GM19324 (cell line): ENCODE results near the gene SOCS1.

Source experiments
- ATAC-seq: cut with Tn5 transposase; IDR thresholded peaks from one replicate; pipeline ENCODE4 v1.9.1; 2021; ENCODE audit warnings: mild to moderate bottlenecking, moderate library complexity; ENCODE audit not compliant: unreplicated experiment, low FRiP score

SOCS1 gene

GRCh38 chr16:11249233-11250061 is 6.6 kb downstream of the SOCS1 start:
- no peak for ATAC-seq

DNA sequence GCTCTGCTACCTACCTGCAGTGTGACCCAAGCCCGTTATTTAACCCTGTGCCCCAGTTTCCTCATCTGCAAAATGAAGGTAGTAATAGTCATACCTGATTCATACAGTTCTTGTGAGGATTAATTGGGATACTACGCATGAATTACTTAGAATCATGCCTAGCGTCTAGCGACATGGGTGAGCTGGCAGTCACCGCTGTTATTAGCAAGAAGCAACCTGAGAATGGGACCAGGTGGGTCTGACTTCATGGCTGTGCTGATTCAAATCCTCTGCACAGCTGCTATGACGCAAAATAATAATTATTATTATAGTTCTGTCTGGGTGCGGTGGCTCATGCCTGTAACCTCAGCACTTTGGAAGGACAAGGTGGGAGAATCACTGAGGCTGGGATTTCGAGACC is 7.9 kb downstream of the SOCS1 start:
- ATAC-seq, result no peak

DNA sequence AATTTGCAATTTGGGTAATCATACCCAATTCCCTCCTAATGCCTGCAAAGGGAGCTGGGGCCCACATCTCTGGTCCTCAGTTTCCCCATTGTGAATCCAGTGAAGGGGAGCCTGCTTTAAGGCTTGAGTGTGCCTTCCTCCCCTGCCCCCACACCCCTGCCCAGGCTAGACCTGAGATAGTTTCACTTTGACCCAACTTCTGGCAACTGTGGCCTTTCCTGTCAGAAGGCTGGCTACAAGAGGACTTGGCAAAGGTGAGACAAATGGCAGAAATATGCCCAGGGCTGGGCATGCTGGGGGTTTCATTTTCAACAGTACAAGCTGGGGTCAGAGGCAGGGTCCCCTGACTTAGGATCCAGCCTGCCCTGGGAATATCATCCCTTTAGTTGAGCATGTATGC is 10.0 kb downstream of the SOCS1 start:
- ATAC-seq, result no peak

GRCh38 chr16:11245222-11245737 is 10.7 kb downstream of the SOCS1 start:
- no peak for ATAC-seq

DNA sequence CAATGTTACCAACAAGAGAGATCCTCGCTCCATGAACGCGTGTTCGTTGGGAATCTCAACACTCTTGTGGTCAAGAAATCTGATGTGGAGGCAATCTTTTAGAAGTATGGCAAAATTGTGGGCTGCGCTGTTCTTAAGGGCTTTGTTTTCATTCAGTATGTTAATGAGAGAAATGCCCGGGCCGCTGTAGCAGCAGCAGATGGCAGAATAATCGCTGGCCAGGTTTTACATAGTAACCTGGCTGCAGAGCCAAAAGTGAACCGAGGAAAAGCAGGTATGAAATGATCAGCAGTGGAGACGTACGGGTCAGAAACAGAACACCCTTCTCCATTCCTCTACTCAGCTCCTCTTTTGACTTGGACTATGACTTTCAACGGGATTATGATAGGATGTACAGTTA is 13.3 kb downstream of the SOCS1 start:
- ATAC-seq, result no peak

DNA sequence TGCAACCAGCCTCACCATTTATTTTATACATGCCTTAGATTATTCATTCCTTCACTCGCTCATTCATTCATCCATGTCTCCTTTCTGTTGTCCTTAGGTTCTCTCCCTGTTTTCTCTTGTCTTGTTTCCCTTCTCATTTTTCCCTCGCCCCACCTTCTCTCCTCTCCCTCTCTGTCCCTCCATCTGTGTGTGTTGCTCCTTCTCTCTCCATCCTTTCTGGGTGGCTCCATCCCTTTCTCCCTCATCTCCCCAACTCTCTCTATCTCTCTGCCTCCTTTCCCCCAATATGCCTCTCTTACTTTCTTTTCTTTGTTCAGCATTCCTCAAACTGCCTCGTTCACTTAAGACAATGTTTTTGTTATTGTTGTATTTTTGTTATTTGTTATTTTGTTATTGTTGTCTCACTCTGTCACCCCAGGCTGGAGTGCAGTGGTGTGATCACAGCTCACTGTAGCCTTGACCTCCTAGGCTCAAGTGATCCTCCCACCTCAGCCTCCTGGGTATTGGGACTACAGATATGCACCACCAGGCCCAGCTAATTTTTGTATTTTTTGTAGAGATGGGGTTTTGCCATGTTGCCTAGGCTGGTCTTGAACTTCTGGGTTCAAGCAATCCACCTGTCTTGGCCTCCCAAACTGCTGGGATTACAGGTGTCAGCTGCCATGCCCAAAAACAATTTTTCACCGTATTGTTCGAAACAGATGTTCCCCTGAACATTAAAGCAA is 14.4 kb downstream of the SOCS1 start:
- ATAC-seq, result no peak

GRCh38 chr16:11240636-11241473 is 15.1 kb downstream of the SOCS1 start:
- no peak for ATAC-seq

DNA sequence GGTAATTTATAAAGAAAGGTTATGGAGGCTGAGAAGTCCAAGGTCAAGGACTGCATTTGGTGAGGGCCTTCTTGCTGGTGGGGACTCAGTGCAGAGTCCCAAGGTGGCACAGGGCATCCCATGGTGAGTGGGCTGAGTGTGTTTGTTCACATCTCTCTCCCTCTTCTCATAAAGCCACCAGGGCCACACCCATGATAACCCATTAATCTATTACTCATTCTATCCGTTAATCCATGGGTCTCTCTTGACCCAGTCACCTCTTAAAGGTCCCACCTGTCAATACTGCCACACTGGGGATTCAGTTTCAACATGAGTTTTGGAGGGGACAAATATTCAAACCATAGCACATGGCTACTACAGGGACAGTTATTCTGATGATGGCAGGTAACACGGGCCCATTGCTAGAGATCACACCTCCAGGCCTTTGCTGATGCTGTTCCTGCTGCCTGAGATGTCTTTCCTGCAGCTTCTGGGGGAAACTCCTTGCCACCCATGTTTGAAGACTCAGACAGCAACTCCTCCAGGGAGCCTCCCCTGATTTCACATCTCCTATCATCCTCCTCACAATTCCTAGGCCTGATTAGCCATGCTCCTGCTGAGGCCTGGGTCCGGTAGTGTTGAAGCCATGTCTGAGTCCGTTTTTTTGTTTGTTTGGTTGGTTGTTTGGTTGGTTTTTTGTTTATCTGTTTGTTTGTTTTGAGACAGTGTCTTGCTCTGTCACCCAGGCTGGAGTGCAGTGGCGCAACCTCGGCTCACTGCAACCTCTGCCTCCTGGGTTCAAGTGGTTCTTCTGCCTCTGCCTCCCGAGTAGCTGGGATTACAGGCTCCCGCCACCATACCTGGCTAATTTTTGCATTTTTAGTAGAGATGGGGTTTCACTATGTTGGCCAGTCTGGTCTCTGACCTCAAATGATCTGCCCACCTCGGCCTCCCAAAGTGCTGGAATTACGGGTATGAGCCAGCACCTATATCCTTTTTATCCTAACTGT is 16.1 kb downstream of the SOCS1 start:
- no peak for ATAC-seq

- no peak for ATAC-seq
Observed at GRCh38 chr16:11238272-11239202, 17.5 kb downstream of the SOCS1 start.

- ATAC-seq, result no peak
Observed at GRCh38 chr16:11236461-11237254, 19.3 kb downstream of the SOCS1 start.

- ATAC-seq, result no peak
Observed at GRCh38 chr16:11235703-11235991, 20.4 kb downstream of the SOCS1 start.

GRCh38 chr16:11234884-11235702 is 20.9 kb downstream of the SOCS1 start:
- ATAC-seq, result no peak

DNA sequence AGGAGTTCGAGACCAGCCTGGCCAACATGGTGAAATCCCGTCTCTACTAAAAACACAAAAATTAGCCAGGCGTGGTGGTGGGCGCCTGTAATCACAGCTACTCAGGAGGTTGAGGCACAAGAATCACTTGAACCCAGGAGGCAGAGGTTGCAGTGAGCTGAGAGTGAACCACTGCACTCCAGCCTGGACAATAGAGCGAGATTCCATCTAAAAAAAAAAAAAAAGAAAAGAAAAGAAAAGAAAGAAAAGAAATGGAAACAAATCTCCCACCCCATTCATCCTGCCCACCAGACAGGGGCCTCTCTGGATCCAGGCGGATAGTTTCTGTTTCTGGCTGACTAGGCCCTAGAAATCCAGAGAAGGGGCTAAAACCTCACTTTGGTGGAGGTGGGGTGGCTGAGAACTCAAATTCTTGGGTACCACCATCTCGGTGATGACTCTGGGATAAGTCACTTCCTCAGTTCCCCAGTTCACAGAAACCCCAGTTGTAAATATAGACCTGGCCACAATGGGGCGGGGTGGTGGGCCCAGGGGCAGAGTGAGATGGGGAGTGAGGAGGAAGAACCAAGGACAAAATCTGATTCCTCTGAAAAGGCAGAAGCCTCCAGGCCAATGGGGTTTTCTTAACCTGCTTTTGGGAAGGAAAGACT is 22.2 kb downstream of the SOCS1 start:
- ATAC-seq, result no peak

GRCh38 chr16:11232852-11233726 is 22.9 kb downstream of the SOCS1 start:
- ATAC-seq, result no peak

DNA sequence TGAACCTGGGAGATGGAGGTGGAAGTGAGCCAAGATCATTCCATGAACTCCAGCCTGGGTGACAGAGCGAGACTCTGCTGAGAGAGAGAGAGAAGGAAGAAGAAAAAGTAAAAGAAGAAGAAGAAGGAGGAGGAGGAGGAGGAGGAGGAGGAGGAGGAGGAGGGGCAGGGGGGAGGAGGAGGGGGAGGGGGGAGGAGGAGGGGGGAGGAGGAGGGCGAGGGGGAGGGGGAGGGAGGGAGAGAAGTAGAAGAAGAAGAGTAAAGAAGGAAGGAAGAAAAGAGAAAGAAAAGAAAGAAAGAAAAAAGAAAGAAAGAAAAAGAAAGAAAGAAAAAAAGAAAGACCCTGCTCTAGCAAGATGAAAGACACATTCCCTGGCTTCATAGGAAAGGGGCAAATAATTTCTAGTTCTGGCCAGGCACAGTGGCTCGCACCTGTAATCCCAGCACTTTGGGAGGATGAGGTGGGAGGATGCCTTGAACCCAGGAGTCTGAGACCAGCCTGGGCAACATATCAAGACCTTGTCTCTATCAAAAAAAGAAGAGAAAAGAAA is 23.6 kb downstream of the SOCS1 start:
- no peak for ATAC-seq
